Hematopoietic multipotent progenitor cell (in vitro differentiated cells): ENCODE measurements around the gene SCMH1. TPM values are rescaled to one million over a fixed set of nuclear protein-coding genes. Genes with fewer than 3 reads are reported as not detected.
A peak's percentile ranks its signal among the peaks of the same experiment; 100 is the strongest.

Experiments
- DNase-seq, 3 donors: peaks; one replicate each; pipeline ENCODE4 v3.0.0-alpha.2; 2011 to 2015; ENCODE audit warnings: low read depth in 2 of 3, low spot score in 2 of 3
- total RNA-seq: library from RNA; depleted of rRNA; stranded (reverse); fragments of >200 nt; gene quantifications from one replicate; pipeline ENCODE4 v1.2.3, GENCODE V29; 2012

Gene SCMH1
- total RNA-seq, 1 donor = 39.3 TPM

DNA sequence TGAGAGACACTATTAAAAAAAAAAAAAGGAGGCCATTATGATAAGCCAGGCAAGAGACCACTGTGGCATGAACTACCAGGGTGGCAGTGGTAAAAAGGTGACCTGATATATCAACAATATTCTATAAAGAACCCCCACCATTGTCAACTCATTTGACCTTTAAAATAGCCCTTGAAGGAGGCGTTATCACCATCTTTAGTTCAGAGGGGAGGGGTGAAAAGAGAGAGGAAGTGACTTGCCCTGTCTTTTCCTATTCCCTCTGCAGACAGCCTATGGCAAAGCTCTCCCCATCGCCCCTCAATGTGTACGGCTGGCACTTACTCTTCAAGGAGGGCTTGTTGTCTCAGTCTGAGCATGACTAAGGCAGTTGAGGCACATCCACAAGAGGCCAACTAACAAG is 208.8 kb downstream of the SCMH1 start:
- no peak for DNase-seq

DNA sequence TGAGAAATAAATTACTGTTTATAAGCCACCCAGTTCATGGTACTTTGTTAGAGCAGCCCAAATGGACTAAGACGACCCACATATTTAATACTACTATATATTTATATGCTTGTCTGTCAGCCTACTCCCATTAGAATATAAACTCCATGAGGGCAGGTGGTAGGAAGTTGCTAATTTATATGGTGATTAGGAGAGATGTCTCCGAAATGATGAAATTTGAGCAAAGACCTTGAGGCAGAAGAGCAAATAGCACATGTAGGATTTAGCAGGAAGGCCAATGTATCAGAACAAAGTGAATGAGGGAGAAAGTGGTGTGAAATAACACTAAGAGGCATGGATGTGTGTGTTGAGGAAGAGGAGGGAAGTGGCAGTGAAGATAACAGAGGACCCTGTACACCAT is 210.0 kb downstream of the SCMH1 start:
- DNase-seq = no peak

- no peak for DNase-seq
These were observed 211.1 kb downstream of the SCMH1 start for GRCh38 chr1:41030872-41031616.

GRCh38 chr1:41028034-41028642 is 214.0 kb downstream of the SCMH1 start:
- no peak for DNase-seq

DNA sequence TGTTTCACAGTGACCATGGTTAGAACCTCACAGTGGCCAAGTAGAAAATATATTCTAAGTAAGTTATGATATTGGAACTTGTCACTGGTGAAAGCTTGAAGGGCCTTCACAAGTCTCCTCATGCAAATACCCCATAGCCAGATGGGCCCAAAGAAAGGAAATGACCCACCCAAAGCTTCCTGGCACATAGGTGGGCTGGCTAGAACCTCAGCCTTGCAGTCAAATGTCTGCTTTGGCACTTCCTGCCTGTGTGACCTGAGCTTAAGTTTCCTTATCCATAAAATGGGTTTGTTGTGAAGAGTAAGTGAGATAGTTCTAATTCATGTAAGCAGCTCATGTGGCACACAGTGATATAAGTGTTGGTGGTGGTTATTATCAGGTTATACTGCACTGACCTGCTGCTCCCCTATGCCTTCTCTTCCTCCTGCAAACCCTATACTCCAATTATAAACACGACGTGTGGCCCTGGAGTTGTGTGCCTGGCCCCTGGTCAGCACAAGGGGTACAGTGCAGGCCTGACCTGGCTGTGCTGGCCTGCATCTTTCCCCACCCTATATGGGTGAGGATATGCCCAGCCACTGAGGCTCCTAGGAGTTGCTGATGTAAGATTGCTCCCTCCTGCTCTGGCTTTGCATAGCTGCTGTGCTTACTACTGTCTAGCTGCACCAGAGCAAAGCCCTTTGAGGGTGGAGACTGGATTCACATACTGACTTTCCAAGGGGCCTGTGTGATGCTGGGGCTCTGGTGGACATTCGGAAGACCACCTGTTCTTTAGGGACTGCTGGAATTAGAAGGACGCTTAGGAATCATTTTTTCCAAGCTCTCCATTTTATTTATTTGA is 215.9 kb downstream of the SCMH1 start:
- DNase-seq = no peak

GRCh38 chr1:41024953-41025352 is 217.2 kb downstream of the SCMH1 start:
- DNase-seq = no peak

- no peak for DNase-seq
These were observed 218.7 kb downstream of the SCMH1 start for GRCh38 chr1:41023279-41023990.

DNA sequence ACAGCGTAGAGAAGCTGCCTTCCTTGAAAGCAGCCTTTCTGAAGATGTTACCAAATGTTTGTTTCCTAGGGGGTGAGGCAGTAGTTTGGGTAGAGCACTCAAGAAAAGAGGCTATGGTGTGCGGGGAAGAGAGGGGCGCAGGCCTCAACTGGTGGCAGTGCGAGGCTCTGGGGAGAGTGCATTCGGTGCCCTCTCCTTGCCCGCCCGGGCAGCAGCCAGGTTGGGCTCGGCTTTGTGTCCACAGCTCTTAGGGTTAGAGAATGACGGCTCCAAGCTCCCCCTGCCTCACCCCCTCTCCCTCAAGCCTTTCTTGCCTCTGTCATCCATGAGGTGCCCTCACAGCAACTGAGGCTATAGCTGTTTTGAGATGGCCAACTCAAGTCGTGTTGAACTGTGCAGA is 219.7 kb downstream of the SCMH1 start:
- DNase-seq = no peak

DNA sequence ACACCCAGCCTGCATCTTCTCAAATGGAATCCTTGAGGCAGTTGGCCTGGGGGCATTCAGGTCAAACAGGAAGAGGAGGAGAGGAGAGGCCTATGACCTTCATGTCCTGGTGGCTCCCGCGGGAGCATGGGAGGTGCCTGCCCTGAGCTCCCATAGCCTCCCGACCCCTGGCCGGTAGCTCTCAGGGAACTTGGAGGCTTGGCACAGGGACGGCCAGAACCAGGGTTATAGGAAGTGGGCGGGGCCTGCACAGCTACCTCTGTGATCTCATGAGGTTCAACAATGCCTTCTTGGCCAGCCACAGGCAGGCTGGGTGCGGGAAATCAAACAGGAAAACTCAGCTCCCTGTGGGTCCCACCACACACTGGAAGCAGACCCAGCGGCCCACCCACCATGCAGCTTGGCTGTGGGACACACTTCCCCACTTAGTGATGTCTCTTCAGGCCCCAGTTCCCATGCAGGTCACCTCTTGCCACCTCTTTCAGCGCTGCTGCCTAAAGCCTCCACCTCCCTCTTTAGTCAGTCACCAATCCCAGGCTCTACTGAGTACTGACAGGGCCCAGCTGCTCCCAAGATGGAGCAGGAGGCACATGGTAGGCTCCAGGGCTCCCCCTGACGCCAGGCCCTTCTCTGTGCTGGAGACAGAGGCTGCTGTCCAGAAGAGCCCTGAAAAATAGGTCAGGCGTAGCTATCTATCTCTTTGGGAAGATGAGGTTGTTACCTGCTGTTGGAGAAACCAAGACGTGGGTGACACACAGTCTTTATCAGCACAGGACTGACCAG is 220.4 kb downstream of the SCMH1 start, which contains the start of gene SLFNL1:
Gene SLFNL1 (minus strand): TSS at position 200 of the 783 bp plus-strand sequence. CDS start 1,065 bp downstream, outside the sequence.
- no peak for DNase-seq

- no peak for DNase-seq
These were observed 221.5 kb downstream of the SCMH1 start for GRCh38 chr1:41020654-41021053.

- no peak for DNase-seq
These were observed 222.0 kb downstream of the SCMH1 start for GRCh38 chr1:41020109-41020576.

DNA sequence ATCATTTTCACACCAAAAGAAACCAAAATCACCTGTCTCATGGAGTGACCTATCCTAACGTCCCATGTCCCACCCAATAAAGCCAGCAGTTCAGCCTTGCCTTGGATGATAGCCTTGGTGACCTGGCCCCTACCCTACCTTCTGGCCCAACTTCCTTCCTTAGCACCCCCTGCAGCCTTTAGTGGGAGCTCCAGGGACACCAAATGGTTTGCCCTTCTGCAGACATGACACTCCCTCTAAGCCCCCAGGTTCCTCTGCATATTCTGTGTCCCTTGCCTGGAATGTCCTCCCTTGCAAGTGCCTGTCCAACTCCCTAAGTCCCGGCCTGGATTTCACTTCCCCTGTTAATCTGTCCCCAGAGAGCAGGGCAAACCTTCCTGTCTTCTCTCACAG is 222.8 kb downstream of the SCMH1 start:
- no peak for DNase-seq

- no peak for DNase-seq
These were observed 224.1 kb downstream of the SCMH1 start for GRCh38 chr1:41018018-41018410.

DNA sequence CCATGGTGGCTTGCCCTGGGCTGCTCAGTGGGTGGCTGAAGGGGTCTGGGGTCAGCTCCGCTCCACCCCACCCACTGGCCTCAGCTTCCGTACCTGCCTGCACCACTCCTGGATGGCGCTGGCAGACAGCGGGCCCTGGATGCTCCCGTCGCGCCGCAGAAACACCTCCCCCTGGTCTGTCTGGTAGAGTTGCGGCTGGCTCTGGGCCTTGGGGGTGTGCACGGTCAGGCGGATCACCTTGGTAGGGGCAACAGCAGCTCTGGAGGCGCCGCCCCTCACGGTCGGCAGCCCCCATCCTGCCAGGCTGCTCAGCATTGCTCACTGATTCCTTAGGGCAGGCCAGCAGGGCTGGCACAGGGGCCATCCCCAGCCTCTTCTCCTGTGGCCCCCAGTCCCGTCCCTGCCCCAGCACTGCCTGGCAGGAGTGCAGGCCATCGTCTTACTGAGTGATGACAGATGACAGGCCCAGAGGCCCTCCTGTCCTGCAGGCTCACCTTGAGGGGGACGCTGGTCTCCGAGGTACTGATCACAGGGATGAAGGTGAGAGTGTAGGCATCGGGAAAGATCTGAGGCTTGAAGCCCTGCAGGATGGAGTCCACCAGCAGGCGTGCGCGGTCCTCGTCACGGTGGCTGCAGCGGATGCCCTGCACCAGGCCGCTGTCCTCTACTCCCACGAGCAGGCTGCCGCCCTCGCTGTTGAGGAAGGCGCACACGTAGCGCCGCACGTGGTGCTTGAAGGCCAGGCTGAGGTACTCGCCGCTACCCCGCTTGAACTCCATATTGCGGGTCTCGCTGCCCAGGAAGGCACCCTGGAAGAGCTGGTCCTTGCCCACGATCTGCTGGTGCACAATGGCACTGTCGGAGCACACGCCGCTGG is 224.7 kb downstream of the SCMH1 start:
- no peak for DNase-seq

DNA sequence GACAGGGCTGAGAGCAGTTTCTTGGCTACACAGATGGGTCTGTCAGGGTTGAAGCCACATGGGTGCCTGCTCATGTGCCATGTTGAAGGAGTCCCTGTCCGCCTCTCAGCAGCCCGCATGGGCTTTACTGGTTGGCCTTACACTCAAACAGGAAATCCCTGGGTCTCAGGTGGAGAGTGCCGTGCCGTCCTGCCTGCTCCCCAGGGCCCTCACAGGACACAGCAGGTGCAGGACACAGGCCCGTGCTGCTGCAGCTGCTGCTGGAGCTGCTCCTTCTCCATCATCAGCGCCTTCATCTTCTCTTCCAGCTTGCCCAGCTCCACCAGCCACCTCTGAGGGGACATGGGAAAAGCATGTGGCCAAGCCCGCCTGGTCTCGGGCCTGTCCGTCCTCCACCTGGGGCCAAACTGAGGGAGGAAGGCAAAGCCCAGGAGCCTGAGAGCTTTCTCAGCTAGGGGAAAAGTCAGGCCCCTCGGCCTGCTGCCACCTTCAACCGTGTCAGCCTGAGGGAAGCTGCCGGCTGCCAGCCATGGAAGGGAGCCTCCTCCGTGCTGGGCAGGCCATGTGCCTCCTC is 226.1 kb downstream of the SCMH1 start:
- no peak for DNase-seq

DNA sequence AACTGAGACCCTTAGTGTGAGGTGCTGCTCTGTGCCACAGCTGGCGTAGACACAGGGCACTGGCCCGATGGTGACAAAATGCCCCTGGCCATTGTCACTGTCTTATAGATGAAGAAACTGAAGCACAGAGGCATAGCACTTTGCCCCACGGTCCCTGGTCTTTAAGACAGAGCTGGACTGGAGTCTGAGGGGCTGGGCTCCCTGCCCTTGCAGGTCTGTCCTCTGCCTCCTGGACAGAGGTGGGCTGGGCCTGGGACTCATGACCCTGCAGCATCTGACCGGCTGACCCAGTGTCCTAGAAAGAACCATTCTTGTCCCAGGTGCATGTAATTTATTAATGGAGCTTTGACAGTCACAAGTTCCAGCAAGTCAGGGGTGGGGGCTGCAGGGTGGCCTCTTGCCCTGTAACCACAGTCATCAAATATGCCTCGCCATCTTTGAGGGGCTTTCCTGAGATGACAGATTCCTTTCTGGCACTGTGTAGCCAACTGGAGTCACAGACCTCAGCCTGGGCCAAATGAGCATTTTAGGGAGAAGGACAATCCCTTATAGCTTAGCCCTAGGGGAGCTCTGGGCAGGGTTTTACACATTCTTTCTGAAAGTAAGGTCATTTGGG is 226.7 kb downstream of the SCMH1 start:
- DNase-seq = peak in 1 of 3 donors; percentile 17

GRCh38 chr1:41014871-41015270 is 227.2 kb downstream of the SCMH1 start:
- peak in 1 of 3 donors; percentile 46 for DNase-seq

DNA sequence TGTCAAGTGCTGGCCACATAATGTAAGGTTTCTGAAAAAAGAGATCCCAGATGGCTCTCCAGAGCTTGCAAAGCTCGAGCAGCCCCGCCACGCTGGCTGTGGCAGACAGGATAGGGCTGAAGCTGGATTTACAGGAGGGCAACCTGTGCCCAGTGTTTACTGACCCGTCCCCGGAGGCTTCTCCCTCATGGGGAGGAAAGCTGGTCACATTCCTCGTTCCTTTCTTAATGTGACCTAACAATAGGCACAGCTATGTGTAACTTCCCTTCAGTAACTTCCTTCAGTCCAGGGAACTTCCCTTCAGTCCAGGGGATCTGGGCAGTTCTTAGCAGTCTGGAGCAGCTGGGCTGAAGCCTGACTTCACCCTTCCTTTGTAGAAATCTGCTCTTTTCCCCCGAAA is 228.3 kb downstream of the SCMH1 start:
- no peak for DNase-seq
